ENCODE measurements around the gene ASPDH.

DNA sequence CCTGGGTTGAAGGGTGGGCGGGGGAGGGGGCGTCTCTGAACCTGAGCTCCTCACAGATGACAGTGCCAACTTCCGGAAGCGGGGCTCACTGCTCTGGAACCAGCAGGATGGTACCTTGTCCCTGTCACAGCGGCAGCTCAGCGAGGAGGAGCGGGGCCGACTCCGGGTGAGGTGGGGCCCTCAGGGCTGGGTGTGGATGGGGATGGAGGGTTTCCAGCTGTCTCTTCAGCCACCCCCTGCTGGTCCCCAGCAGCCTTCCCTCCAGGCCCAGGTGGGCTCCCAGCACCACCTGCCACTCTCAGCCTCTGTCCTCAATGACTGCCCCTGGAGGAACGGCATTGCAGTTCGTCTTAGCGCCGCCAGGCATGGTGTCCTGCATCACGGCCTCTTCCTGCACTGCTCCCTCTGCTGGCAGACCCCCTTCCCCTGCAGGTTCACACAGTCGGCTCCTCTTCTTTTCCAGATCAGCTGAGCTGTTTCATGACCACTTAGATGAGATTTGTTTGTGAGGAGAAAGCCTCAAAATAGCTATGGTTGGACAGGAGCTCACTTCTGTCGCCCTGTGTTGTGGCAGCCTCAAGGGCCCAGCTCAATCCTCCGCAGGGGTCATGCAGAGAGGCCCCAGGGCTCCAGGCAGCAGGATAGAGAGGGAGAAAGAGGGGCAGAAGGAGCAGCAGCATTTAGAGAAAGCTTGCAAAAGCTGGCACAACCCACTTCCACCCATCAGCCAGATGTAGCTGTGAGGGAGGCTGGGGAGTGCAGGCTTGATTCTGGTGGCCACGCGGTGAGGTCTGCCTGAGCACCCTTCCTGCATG lies 34.6 kb downstream of the ASPDH start:
- TF ChIP-seq ELF4 (CRISPR knock-in tag; IDR thresholded peaks at IDR 0.05; ENCODE audit: borderline replicate concordance) (no peak), CTCF (CRISPR knock-in tag; IDR thresholded peaks at IDR 0.05) (peak; percentile 92), ZBTB43 (CRISPR knock-in tag; conservative IDR thresholded peaks at IDR 0.05) (no peak), KAT7 (CRISPR knock-in tag; IDR thresholded peaks at IDR 0.05; ENCODE audit: borderline replicate concordance) (no peak), ZBTB21 (CRISPR knock-in tag; IDR thresholded peaks at IDR 0.05) (no peak), GABPB1 (CRISPR knock-in tag; IDR thresholded peaks at IDR 0.05) (peak; percentile 39; the same call in 1 of the 2 replicates), SSRP1 (CRISPR knock-in tag; IDR thresholded peaks at IDR 0.05) (peak; percentile 62; the same call in 1 of the 2 replicates), HDAC6 (IDR thresholded peaks at IDR 0.05; ENCODE audit: low read depth, low read length) (no peak), ZNF446 (CRISPR knock-in tag; IDR thresholded peaks at IDR 0.05) (no peak), MTA3 (CRISPR knock-in tag; IDR thresholded peaks at IDR 0.05) (no peak), ZNF546 (CRISPR knock-in tag; conservative IDR thresholded peaks at IDR 0.05) (no peak), FOXK2 (IDR thresholded peaks at IDR 0.05) (no peak)
- TF ChIP-seq, protein P1, sequence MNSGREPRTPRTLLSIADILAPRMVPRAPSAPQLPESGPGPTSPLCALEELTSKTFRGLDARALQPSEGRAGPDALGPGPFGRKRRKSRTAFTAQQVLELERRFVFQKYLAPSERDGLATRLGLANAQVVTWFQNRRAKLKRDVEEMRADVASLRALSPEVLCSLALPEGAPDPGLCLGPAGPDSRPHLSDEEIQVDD (CRISPR knock-in tag; IDR thresholded peaks at IDR 0.05; ENCODE audit: borderline replicate concordance): no peak
